ENCODE measurements around the gene MYH7.

- TF ChIP-seq SPI1 (IDR thresholded peaks at IDR 0.05; ENCODE audit: low read depth, low read length) (no peak), TAF1 (IDR thresholded peaks at IDR 0.05; ENCODE audit: low read depth, low read length) (no peak), POLR2A (IDR thresholded peaks at IDR 0.05; ENCODE audit: low read depth, low read length) (no peak), POLR2AphosphoS5 (IDR thresholded peaks at IDR 0.05; ENCODE audit: low read depth, low read length) (no peak), PAX5 (IDR thresholded peaks at IDR 0.05; ENCODE audit: insufficient read depth, low read length, severe bottlenecking) (no peak)
Observed at GRCh38 chr14:23381871-23382270, 53.6 kb downstream of the MYH7 start.
